HepG2 (cell line): ENCODE results near the gene BTBD1. TPM values are rescaled to one million over a fixed set of nuclear protein-coding genes. Genes with fewer than 3 reads are reported as not detected.
A peak's percentile ranks its signal among the peaks of the same experiment; 100 is the strongest.

Source experiments
- ARNTL ChIP-seq: sonication (generic); formaldehyde crosslinking; IDR thresholded peaks from 2 replicates; pipeline ENCODE4 v1.4.0; 2020; ENCODE audit warnings: mild to moderate bottlenecking, missing genetic modification reagents
- CHCHD3 ChIP-seq: sonication (generic); formaldehyde crosslinking; IDR thresholded peaks from 2 replicates; pipeline ENCODE4 v1.8.0; 2022; ENCODE audit warnings: mild to moderate bottlenecking, missing genetic modification reagents, moderate library complexity
- MED8 ChIP-seq: sonication (generic); formaldehyde crosslinking; IDR thresholded peaks from 2 replicates; pipeline ENCODE4 v1.8.1; 2023; ENCODE audit warnings: mild to moderate bottlenecking, missing genetic modification reagents; ENCODE audit not compliant: insufficient replicate concordance
- MYC ChIP-seq: sonication (generic); formaldehyde crosslinking; IDR thresholded peaks from 2 replicates; pipeline ENCODE4 v1.9.0; 2021; ENCODE audit warnings: missing genetic modification reagents, borderline replicate concordance
- SMYD3 ChIP-seq: sonication (generic); formaldehyde crosslinking; IDR thresholded peaks from 2 replicates; pipeline ENCODE4 v1.8.1; 2023; ENCODE audit warnings: mild to moderate bottlenecking, missing genetic modification reagents
- SOX13 ChIP-seq, 3 experiments: fragments of 450-650 bp in 1 of 3; sonication (generic) in 1 of 3; formaldehyde crosslinking in 1 of 3; IDR thresholded peaks in 2 of 3; conservative IDR thresholded peaks in 1 of 3; 2 replicates each; pipeline versions ENCODE4 v1.5.0 to v1.6.1; 2016 to 2020; ENCODE audit warnings: antibody characterized with exemption in 1 of 3, mild to moderate bottlenecking in 1 of 3, missing compliant biosample characterization in 1 of 3, missing genetic modification reagents in 1 of 3, moderate library complexity in 1 of 3
- SPEN ChIP-seq: sonication (generic); formaldehyde crosslinking; IDR thresholded peaks from 2 replicates; pipeline ENCODE4 v1.5.1; 2020; ENCODE audit warnings: low read depth, mild to moderate bottlenecking, missing genetic modification reagents
- TBP ChIP-seq: sonication (generic); formaldehyde crosslinking; IDR thresholded peaks from 2 replicates; pipeline ENCODE4 v1.5.0; 2020; ENCODE audit warnings: missing genetic modification reagents
- ZFP36L1 ChIP-seq: sonication (generic); formaldehyde crosslinking; IDR thresholded peaks from 2 replicates; pipeline ENCODE4 v1.8.0; 2022; ENCODE audit warnings: mild to moderate bottlenecking, missing genetic modification reagents, moderate library complexity
- ZFP36L2 ChIP-seq: sonication (generic); formaldehyde crosslinking; IDR thresholded peaks from 2 replicates; pipeline ENCODE4 v1.4.0; 2020; ENCODE audit warnings: missing genetic modification reagents
- ZMAT3 ChIP-seq: sonication (generic); formaldehyde crosslinking; conservative IDR thresholded peaks from 2 replicates; pipeline ENCODE4 v1.7.0; 2021; ENCODE audit warnings: missing genetic modification reagents
- ZNF772 ChIP-seq: sonication (generic); formaldehyde crosslinking; IDR thresholded peaks from 2 replicates; pipeline ENCODE4 v1.5.0; 2020; ENCODE audit warnings: mild to moderate bottlenecking, missing genetic modification reagents
- polyA plus RNA-seq, 8 experiments: library from polyadenylated mRNA; depleted of rRNA in 3 of 8; stranded (reverse) in 7 of 8; unstranded in 1 of 8; fragments of >200 nt; fragmentation: Illumina TruSeq in 4 of 8; extraction: Trizol in 4 of 8; gene quantifications; 2 replicates each; pipeline versions ENCODE4 v1.2.1 to v1.2.3, GENCODE V29; 2011 to 2016; ENCODE audit warnings: low read depth in 4 of 8, missing spikeins in 1 of 8, mixed read lengths in 1 of 8; ENCODE audit not compliant: insufficient read depth in 1 of 8
- total RNA-seq, 5 experiments: library from RNA; depleted of rRNA; stranded (reverse); fragments of >200 nt; fragmentation: Illumina TruSeq; extraction: Trizol; gene quantifications; 2 replicates each; pipeline ENCODE4 v1.2.3, GENCODE V29; 2016; ENCODE audit warnings: low read depth in 1 of 5
- TF ChIP-seq, protein P1 (sequence below): sonication (generic); formaldehyde crosslinking; IDR thresholded peaks from 2 replicates; pipeline ENCODE4 v1.5.1; 2020; ENCODE audit warnings: mild to moderate bottlenecking, missing genetic modification reagents, moderate library complexity
- TF ChIP-seq, protein P2 (sequence below): sonication (generic); formaldehyde crosslinking; IDR thresholded peaks from one replicate; pipeline ENCODE4 v1.5.1; 2020; ENCODE audit warnings: mild to moderate bottlenecking, missing genetic modification reagents; ENCODE audit errors: not compliant biosample characterization
- TF ChIP-seq, protein P3 (sequence below): sonication (generic); formaldehyde crosslinking; IDR thresholded peaks from 2 replicates; pipeline ENCODE4 v1.8.0; 2022; ENCODE audit warnings: mild to moderate bottlenecking, missing genetic modification reagents

BTBD1 gene
- total and polyA plus RNA-seq, 2 of the 13 experiments (the other 11 are each of a cell fraction or from before 2014, with no cell fraction given): 32.1 to 53.9 TPM

DNA sequence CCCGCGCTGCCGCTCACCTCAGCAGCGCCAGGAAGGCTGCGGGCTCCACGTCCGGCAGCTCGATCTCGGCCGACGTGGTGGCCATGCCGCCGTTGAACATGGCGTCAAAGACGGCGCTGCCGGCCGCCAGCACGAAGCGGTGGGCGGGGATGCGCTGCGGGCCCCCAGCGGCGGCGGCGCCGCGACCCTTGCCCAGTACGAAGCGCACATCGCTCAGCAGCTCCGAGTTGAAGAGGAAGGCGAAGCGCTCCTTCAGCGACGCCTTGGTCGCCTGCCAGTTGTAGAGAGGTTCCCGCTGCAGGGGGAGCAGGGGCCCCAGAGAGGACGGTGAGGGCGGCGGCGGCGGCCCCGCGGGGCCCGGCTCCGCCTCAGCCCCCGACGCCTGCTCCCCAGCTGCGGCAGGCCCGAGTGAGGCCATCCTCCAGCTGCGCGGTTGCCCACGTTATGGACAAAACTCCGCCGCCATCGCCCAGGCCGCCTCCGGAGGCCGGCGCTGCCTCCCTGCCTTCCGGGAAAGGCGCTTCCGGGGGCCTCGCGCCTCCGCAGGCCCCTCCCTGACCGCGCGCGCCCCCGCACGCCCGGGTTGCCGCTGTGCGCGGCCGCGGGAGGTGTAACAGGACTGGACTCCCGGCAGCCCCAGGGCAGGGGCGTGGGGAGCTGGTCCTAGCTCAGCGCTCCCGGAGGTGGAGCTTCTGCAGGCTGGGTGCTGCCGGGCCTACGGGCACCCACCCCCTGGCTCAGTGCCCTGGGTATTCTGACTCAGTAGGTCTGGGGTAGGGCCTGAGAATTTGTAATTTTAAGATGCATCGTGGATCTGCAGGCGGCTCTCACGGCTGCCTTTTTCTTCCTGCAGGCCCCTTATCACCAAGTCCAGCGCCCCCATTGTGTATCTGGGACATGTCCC is at the start of gene BTBD1 (continued):
- TF ChIP-seq MYC (CRISPR knock-in tag) (peak; percentile 67), SOX13 (IDR thresholded peaks at IDR 0.05) (no peak), SOX13 (CRISPR knock-in tag; conservative IDR thresholded peaks at IDR 0.05 in 1 of 2, IDR thresholded peaks at IDR 0.05 in 1 of 2) (peak in 1 of 2 experiments; percentile 39; a peak in 1 of 4 replicates), TBP (CRISPR knock-in tag) (no peak), ZMAT3 (CRISPR knock-in tag) (peak; percentile 89), ZFP36L1 (no peak; the same call in 1 of the 2 replicates), CHCHD3 (CRISPR knock-in tag) (no peak), MED8 (CRISPR knock-in tag) (no peak), ZNF772 (no peak), ZFP36L2 (CRISPR knock-in tag) (no peak), ARNTL (CRISPR knock-in tag) (0 out of 2 replicates have a peak, but pooled peaks have one; percentile 39), SMYD3 (no peak), SPEN (peak; percentile 83)
- TF ChIP-seq, protein P1, sequence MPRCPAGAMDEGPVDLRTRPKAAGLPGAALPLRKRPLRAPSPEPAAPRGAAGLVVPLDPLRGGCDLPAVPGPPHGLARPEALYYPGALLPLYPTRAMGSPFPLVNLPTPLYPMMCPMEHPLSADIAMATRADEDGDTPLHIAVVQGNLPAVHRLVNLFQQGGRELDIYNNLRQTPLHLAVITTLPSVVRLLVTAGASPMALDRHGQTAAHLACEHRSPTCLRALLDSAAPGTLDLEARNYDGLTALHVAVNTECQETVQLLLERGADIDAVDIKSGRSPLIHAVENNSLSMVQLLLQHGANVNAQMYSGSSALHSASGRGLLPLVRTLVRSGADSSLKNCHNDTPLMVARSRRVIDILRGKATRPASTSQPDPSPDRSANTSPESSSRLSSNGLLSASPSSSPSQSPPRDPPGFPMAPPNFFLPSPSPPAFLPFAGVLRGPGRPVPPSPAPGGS (CRISPR knock-in tag): peak; percentile 77; the same call in 1 of the 2 replicates
- TF ChIP-seq, protein P2, sequence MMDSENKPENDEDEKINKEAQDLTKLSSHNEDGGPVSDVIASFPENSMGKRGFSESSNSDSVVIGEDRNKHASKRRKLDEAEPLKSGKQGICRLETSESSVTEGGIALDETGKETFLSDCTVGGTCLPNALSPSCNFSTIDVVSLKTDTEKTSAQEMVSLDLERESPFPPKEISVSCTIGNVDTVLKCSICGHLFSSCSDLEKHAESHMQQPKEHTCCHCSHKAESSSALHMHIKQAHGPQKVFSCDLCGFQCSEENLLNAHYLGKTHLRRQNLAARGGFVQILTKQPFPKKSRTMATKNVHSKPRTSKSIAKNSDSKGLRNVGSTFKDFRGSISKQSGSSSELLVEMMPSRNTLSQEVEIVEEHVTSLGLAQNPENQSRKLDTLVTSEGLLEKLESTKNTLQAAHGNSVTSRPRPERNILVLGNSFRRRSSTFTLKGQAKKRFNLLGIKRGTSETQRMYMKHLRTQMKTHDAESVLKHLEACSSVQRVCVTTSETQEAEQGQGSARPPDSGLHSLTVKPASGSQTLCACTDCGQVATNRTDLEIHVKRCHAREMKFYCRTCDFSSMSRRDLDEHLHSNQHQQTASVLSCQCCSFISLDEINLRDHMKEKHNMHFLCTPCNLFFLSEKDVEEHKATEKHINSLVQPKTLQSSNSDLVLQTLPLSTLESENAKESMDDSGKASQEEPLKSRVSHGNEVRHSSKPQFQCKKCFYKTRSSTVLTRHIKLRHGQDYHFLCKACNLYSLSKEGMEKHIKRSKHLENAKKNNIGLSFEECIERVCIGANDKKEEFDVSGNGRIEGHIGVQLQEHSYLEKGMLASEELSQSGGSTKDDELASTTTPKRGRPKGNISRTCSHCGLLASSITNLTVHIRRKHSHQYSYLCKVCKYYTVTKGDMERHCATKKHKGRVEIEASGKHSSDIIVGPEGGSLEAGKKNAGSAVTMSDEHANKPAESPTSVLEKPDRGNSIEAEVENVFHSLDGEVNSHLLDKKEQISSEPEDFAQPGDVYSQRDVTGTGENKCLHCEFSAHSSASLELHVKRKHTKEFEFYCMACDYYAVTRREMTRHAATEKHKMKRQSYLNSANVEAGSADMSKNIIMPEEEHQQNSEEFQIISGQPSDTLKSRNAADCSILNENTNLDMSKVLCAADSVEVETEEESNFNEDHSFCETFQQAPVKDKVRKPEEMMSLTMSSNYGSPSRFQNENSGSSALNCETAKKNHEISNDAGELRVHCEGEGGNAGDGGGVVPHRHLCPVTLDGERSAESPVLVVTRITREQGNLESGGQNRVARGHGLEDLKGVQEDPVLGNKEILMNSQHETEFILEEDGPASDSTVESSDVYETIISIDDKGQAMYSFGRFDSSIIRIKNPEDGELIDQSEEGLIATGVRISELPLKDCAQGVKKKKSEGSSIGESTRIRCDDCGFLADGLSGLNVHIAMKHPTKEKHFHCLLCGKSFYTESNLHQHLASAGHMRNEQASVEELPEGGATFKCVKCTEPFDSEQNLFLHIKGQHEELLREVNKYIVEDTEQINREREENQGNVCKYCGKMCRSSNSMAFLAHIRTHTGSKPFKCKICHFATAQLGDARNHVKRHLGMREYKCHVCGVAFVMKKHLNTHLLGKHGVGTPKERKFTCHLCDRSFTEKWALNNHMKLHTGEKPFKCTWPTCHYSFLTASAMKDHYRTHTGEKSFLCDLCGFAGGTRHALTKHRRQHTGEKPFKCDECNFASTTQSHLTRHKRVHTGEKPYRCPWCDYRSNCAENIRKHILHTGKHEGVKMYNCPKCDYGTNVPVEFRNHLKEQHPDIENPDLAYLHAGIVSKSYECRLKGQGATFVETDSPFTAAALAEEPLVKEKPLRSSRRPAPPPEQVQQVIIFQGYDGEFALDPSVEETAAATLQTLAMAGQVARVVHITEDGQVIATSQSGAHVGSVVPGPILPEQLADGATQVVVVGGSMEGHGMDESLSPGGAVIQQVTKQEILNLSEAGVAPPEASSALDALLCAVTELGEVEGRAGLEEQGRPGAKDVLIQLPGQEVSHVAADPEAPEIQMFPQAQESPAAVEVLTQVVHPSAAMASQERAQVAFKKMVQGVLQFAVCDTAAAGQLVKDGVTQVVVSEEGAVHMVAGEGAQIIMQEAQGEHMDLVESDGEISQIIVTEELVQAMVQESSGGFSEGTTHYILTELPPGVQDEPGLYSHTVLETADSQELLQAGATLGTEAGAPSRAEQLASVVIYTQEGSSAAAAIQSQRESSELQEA (CRISPR knock-in tag): no peak
- TF ChIP-seq, protein P3, sequence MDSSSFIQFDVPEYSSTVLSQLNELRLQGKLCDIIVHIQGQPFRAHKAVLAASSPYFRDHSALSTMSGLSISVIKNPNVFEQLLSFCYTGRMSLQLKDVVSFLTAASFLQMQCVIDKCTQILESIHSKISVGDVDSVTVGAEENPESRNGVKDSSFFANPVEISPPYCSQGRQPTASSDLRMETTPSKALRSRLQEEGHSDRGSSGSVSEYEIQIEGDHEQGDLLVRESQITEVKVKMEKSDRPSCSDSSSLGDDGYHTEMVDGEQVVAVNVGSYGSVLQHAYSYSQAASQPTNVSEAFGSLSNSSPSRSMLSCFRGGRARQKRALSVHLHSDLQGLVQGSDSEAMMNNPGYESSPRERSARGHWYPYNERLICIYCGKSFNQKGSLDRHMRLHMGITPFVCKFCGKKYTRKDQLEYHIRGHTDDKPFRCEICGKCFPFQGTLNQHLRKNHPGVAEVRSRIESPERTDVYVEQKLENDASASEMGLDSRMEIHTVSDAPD: no peak
